Subcutaneous adipose tissue (tissue), 4 donors: ENCODE data around the gene CHRM5. TPM values are rescaled to one million over a fixed set of nuclear protein-coding genes. Genes with fewer than 3 reads are reported as not detected.

Experiments
- total RNA-seq, 4 donors: library from RNA; depleted of rRNA; stranded (reverse); fragments of >200 nt; gene quantifications; one replicate each; pipeline ENCODE4 v1.1.0, GENCODE V29; 2016
- TF ChIP-seq, protein P1 (sequence below): fragments of 450-650 bp; IDR thresholded peaks from one replicate; pipeline ENCODE4 v1.5.1; 2016; ENCODE audit warnings: low read depth, mild to moderate bottlenecking, control low read depth, antibody characterized with exemption, moderate library complexity

The CHRM5 gene
- total RNA-seq, 4 donors from 2014 or later: not detected

DNA sequence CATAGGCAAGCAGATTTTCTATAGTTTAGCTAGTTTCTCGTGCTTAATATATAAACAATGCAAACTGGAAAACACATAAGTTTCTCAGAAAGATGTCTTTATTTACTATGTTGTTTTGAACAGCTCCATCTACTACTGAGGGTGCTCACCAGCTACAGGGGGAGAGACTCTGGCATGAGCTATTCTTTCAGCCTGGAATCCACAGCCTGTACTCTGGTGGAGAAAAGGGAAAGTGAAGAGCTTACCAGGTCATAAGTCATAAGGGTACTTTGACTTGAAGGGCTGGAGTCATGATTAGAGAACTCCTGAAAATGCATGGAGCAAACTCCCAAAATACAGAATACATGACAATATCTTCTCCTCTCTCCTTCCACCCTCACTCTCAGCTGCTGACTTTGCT, 75.1 kb downstream of the CHRM5 start:
- TF ChIP-seq, protein P1, sequence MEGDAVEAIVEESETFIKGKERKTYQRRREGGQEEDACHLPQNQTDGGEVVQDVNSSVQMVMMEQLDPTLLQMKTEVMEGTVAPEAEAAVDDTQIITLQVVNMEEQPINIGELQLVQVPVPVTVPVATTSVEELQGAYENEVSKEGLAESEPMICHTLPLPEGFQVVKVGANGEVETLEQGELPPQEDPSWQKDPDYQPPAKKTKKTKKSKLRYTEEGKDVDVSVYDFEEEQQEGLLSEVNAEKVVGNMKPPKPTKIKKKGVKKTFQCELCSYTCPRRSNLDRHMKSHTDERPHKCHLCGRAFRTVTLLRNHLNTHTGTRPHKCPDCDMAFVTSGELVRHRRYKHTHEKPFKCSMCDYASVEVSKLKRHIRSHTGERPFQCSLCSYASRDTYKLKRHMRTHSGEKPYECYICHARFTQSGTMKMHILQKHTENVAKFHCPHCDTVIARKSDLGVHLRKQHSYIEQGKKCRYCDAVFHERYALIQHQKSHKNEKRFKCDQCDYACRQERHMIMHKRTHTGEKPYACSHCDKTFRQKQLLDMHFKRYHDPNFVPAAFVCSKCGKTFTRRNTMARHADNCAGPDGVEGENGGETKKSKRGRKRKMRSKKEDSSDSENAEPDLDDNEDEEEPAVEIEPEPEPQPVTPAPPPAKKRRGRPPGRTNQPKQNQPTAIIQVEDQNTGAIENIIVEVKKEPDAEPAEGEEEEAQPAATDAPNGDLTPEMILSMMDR: no peak

DNA sequence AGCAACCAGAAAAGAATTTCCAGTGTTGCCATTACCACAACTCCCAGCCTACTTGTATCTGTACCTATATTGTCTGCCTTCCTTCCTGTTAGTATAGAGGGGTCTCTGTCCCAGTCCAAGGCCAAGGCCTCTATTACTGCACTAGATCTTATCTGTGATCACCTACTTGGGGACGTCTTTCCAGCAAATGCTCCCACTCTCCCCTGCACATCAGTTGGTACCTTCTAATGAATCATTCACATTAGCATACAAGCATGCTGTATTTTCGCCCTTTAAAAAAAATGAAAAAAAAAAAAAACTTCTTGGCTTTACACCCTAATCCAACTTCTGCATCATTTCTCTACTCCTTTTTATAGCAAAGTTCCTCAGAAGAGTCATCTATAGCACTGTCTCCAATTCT, 75.5 kb downstream of the CHRM5 start:
- TF ChIP-seq, protein P1: no peak

DNA sequence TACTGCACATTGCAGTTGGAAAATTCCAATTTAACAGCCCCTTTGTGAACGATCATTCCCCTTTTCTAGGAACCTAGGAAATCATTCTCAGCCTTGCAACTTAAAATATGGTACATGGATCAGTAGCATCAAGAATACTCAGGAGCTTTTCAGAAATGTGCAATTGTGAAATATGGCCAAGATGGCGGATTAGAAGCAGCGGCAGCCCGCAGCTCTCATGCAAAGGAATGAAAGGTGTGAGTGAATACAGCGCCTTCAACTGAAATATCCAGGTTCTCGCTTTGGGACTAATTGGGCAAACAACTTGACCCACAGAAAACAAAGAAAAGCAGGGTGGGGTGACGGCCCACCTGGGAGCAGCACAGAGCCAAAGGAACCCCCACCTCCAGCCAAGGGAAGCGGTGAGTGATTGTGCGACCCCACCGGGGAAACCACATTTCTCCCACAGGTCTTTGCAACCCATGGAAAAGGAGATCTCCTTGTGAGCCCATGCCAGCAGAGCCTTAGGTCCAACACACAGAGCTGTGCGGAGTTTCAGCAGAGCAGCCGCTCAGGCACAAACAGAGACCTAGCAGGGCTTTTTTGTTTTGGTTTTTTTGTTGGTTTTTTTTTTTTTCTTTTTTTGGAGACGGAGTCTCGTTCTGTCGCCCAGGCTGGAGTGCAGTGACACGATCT, 78.3 kb downstream of the CHRM5 start:
- TF ChIP-seq, protein P1: no peak

DNA sequence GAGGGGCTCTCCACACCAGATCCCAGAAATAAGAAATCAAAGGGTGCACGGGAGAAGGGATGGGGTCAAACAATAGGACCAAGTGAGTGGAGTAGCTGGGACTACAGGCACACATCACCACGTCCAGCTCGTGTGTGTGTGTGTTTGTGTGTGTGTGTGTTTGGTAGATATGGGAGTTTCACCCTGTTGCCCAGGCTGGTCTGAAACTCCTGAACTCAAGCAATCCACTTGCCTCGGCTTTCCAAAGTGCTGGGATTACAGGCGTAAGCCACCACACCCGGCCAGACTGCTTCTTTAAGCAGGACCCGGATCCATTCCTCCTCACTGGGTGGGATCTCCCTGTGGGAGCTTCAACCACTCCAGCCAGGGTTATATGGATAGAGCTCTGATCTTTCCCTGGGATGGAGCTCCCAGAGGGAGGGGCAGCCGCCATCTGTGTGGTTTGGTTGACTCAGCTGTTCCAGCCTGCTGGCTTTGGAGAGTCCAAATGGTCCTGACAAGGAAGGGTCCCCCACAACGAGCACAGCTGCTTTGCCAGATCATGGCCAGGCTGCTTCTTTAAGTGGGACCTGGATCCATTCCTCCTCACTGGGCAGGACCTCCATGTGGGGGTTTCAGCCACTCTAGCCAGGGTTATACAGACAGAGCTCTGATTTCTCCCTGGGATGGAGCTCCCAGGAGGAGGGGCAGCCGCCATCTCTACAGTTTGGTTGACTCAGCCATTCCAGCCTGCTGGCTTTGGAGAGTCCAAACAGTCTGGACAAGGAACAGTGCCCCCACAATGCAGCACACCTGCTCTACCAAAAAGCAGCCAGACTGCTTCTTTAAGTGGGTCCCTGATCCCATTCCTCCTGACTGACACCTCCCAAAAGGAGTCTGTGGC, 79.8 kb downstream of the CHRM5 start:
- TF ChIP-seq, protein P1: no peak

DNA sequence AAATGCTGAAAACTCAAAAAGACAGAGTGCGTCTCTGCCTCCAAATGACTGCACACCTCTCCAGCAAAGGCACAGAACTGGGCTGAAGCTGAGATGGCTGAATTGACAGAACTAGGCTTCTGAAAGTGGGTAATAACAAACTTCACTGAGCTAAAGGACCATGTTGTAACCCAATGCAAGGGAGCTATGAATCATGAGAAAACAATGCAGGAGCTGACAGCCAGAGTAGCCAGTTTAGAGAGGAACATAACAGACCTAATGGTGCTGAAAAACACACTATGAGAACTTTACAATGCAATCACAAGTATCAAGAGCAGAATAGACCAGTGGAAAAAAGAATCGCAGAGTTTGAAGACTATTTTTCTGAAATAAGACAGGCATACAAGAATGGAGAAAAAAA, 80.8 kb downstream of the CHRM5 start:
- TF ChIP-seq, protein P1: no peak

DNA sequence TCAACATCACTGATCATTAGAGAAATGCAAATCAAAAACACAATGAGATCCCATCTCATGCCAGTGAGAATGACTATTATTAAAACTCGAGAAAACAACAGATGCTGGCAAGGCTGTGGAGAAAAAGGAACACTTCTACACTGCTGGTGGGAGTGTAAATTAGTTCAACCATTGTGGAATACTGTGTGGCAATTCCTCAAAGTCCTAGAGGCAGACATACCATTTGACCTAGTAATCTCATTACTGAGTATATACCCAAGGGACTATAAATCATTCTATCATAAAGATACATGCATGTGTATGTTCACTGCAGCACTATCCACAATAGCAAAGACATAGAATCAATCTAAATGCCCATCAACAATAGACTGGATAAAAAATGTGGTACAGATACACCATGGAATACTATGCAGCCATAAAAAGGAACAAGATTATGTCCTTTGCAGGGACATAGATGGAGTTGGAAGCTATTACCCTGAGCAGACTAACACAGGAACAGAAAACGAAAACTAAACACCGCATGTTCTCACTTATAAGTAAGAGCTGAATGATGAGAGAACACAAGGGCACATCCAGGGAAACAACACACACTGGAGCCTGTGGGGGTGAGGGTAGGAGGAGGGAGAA, 85.9 kb downstream of the CHRM5 start:
- TF ChIP-seq, protein P1: no peak
